Esophagus muscularis mucosa (tissue), 4 donors: ENCODE data around the gene ATP1A4. TPM values are rescaled to one million over a fixed set of nuclear protein-coding genes. Genes with fewer than 3 reads are reported as not detected.

ENCODE experiments used
- DNase-seq: peaks from one replicate; pipeline ENCODE4 v3.0.0-alpha.2; 2017; ENCODE audit errors: extremely low spot score
- H3K27ac ChIP-seq, 4 donors: fragments of 200-600 bp; sonication (generic); replicated peaks in 1 of 4; 1 replicate in 3 of 4; 2 replicates in 1 of 4; pipeline ENCODE4 v1.5.1; 2016 to 2019; ENCODE audit warnings: mild to moderate bottlenecking in 1 of 4
- H3K27me3 ChIP-seq, 4 donors: fragments of 200-600 bp; sonication (generic); one replicate each; pipeline versions ENCODE4 v1.5.1 to v1.6.0; 2016 to 2019
- H3K36me3 ChIP-seq, 4 donors: fragments of 200-600 bp; sonication (generic); one replicate each; pipeline ENCODE4 v1.5.1; 2016 to 2019
- H3K4me1 ChIP-seq, 4 donors: fragments of 200-600 bp; sonication (generic); one replicate each; pipeline ENCODE4 v1.5.1; 2016 to 2019
- H3K4me3 ChIP-seq, 4 donors: fragments of 200-600 bp; sonication (generic); 1 replicate in 2 of 4; 2 replicates in 2 of 4; pipeline ENCODE4 v1.5.1; 2016 to 2019; ENCODE audit warnings: mild to moderate bottlenecking in 4 of 4, moderate library complexity in 1 of 4
- H3K9me3 ChIP-seq, 4 donors: fragments of 200-600 bp; sonication (generic); 1 replicate in 3 of 4; 2 replicates in 1 of 4; pipeline ENCODE4 v1.5.1; 2016 to 2019
- EP300 ChIP-seq: sonication (generic); formaldehyde crosslinking; IDR thresholded peaks from one replicate; pipeline ENCODE4 v1.6.1; 2017; ENCODE audit warnings: antibody characterized with exemption
- POLR2A ChIP-seq: fragments of 450-650 bp; IDR thresholded peaks from one replicate; pipeline ENCODE4 v1.6.1; 2017; ENCODE audit warnings: antibody characterized with exemption, moderate library complexity, mild to moderate bottlenecking, low read depth
- POLR2AphosphoS5 ChIP-seq, 2 donors: sonication (generic); formaldehyde crosslinking; IDR thresholded peaks; one replicate each; pipeline ENCODE4 v1.6.1; 2017; ENCODE audit warnings: antibody characterized with exemption in 2 of 2
- WGBS: methylation state at CpG from one replicate; pipeline ENCODE4 v1.1.5; 2018; 5-methylcytosine and 5-hydroxymethylcytosine counted together
- intact Hi-C: fragments of 100-400 bp; cut with DNase I; formaldehyde crosslinking; loops from one replicate; pipeline ENCODE4 v1.15.1; 2023
- total RNA-seq, 4 donors: library from RNA; depleted of rRNA; stranded (reverse); fragments of >200 nt; gene quantifications; one replicate each; pipeline versions ENCODE4 v1.1.0 to v1.2.1, GENCODE V29; 2016
- TF ChIP-seq, protein P1 (sequence below), 3 experiments: fragments of 200-600 bp in 2 of 3; fragments of 450-650 bp in 1 of 3; sonication (generic) in 2 of 3; IDR thresholded peaks; one replicate each; pipeline ENCODE4 v1.5.1; 2017 to 2019; ENCODE audit warnings: antibody characterized with exemption in 3 of 3, mild to moderate bottlenecking in 2 of 3, moderate library complexity in 1 of 3

The ATP1A4 gene
- total RNA-seq, 4 donors from 2014 or later: 0.17 to 2.1 (median 0.98) TPM; not detected in 1

DNA sequence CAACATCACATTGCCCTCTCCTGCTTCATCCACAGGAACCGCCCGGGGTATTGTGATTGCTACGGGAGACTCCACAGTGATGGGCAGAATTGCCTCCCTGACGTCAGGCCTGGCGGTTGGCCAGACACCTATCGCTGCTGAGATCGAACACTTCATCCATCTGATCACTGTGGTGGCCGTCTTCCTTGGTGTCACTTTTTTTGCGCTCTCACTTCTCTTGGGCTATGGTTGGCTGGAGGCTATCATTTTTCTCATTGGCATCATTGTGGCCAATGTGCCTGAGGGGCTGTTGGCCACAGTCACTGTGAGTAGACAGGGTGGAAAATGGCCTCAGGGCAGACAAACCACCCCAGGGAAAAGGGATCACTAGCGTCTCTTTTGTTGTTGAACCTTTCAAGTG, 12.7 kb downstream of the ATP1A4 start:
- no peak overlapping the region for H3K4me3 ChIP-seq
- 82% methylated on average over 10 of the region's 10 CpGs for WGBS
- H3K4me1 ChIP-seq: no peaks in the 10 kb centered on the region
- TF ChIP-seq EP300 (no peak), POLR2A (no peak), POLR2AphosphoS5 (IDR thresholded peaks at IDR 0.05) (no peak)
- TF ChIP-seq, protein P1, sequence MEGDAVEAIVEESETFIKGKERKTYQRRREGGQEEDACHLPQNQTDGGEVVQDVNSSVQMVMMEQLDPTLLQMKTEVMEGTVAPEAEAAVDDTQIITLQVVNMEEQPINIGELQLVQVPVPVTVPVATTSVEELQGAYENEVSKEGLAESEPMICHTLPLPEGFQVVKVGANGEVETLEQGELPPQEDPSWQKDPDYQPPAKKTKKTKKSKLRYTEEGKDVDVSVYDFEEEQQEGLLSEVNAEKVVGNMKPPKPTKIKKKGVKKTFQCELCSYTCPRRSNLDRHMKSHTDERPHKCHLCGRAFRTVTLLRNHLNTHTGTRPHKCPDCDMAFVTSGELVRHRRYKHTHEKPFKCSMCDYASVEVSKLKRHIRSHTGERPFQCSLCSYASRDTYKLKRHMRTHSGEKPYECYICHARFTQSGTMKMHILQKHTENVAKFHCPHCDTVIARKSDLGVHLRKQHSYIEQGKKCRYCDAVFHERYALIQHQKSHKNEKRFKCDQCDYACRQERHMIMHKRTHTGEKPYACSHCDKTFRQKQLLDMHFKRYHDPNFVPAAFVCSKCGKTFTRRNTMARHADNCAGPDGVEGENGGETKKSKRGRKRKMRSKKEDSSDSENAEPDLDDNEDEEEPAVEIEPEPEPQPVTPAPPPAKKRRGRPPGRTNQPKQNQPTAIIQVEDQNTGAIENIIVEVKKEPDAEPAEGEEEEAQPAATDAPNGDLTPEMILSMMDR (IDR thresholded peaks at IDR 0.05): no peak
- intact Hi-C loops: no loop called here
- H3K9me3 ChIP-seq: no peaks in the 10 kb centered on the region
- no peak overlapping the region for H3K27ac ChIP-seq
- no peak for DNase-seq
- no peaks in the 10 kb centered on the region for H3K27me3 ChIP-seq
- H3K36me3 ChIP-seq: no peaks in the 10 kb centered on the region

DNA sequence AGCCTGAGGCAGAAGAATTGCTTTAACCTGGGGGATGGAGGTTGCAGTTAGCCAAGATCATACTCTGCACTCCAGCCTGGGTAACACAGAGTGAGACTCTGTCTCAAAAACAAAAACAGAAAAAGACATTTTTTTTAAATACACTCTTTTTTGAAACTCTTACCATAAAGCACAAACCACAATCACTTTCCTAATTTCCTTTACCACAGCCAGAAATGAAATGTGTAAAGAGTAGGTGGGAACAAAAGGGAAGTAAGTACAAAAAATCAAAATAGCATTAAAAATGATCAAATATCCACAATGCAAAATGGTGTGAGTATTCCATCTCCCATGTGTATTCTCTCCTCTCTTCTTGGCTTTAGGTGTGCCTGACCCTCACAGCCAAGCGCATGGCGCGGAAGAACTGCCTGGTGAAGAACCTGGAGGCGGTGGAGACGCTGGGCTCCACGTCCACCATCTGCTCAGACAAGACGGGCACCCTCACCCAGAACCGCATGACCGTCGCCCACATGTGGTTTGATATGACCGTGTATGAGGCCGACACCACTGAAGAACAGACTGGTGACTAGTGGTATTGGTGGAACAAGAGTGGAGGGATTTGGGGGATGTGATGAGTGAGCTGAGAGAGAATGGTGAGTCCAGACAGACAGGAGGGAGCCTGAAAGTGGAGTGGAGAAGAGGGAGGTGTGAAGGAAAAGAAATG, 14.9 kb downstream of the ATP1A4 start:
- no peak for TF ChIP-seq EP300
- TF ChIP-seq, protein P1 (IDR thresholded peaks at IDR 0.05): no peak
- TF ChIP-seq POLR2AphosphoS5 (IDR thresholded peaks at IDR 0.05): no peak
- TF ChIP-seq POLR2A: no peak
- 90% methylated on average over 12 of the region's 12 CpGs for WGBS
- intact Hi-C loops: no loop called here
- Histone ChIP-seq H3K27me3 (no peaks in the 10 kb centered on the region), H3K9me3 (no peaks in the 10 kb centered on the region), H3K4me3 (no peak overlapping the region), H3K27ac (no peak overlapping the region), H3K4me1 (no peaks in the 10 kb centered on the region), H3K36me3 (no peaks in the 10 kb centered on the region)
- DNase-seq: no peak

DNA sequence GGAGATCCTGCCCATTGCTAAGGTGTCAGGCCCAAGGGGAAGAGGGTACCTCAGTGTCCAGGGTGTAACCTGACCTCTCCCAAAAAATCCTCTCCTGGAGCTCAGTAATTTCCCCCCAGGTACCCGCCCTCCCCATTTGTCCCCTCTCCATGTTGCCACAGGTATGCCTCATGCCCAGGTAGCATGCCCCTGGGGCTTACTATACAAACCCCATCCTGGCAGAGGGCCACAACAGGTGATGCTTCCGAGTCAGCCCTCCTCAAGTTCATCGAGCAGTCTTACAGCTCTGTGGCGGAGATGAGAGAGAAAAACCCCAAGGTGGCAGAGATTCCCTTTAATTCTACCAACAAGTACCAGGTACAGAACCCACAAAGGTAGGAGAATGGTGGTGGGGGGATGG, 15.7 kb downstream of the ATP1A4 start:
- Histone ChIP-seq H3K4me3 (no peak overlapping the region), H3K27me3 (no peaks in the 10 kb centered on the region), H3K27ac (no peak overlapping the region), H3K36me3 (no peaks in the 10 kb centered on the region), H3K4me1 (no peaks in the 10 kb centered on the region), H3K9me3 (no peaks in the 10 kb centered on the region)
- WGBS: 90% methylated on average over 4 of the region's 4 CpGs
- intact Hi-C loops: no loop called here
- DNase-seq: no peak
- TF ChIP-seq POLR2A (no peak), POLR2AphosphoS5 (IDR thresholded peaks at IDR 0.05) (no peak), EP300 (no peak)
- TF ChIP-seq, protein P1 (IDR thresholded peaks at IDR 0.05): no peak

DNA sequence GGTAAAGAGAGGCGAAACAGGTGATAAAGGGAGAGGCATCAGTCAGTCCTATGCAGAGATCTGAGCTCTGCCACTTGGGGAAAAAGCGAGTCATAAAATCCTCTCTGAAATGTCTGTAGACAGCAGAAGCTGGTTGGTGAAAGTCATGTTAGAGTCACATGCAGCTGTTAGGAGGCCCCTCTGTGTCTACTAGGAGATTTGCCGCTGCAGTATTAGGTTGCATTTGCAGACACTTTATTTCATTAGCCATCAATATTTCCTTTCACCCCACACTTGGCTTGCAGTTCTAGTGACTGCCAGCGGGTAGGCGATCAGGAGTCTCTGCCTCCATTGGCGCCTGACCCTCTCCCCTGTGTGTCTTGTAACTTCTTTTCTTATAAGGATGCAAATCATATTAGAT, 16.2 kb downstream of the ATP1A4 start:
- Histone ChIP-seq H3K27me3 (no peaks in the 10 kb centered on the region), H3K27ac (no peak overlapping the region), H3K4me1 (no peaks in the 10 kb centered on the region), H3K9me3 (no peaks in the 10 kb centered on the region), H3K36me3 (no peaks in the 10 kb centered on the region), H3K4me3 (no peak overlapping the region)
- no peak for DNase-seq
- TF ChIP-seq POLR2AphosphoS5 (IDR thresholded peaks at IDR 0.05): no peak
- no peak for TF ChIP-seq POLR2A
- TF ChIP-seq EP300: no peak
- TF ChIP-seq, protein P1 (IDR thresholded peaks at IDR 0.05): no peak
- WGBS: 93% methylated on average over 6 of the region's 6 CpGs
- intact Hi-C loops: no loop called here

DNA sequence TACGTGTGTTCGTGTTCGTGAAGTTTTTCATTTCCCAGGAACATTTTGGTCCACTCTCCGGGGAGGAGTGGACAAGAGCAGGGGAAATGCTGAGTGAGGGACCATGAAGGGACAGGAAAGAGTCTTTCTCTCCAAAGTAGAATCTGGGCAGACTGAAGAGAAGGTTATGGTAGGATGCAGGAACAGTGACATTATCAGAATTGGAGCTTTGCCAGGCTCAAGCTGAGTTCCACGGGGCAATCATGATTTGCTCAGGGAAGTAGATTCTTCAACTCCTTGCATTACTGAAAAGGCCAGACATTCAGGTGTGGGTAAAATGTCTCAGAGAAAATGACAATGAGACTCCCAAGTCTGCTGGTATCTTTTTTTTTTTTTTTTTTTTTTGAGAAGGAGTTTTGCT, 16.6 kb downstream of the ATP1A4 start:
- no peak overlapping the region for H3K4me3 ChIP-seq
- H3K27me3 ChIP-seq: no peaks in the 10 kb centered on the region
- no peak for TF ChIP-seq POLR2A
- TF ChIP-seq POLR2AphosphoS5 (IDR thresholded peaks at IDR 0.05): no peak
- TF ChIP-seq, protein P1 (IDR thresholded peaks at IDR 0.05): no peak
- TF ChIP-seq EP300: no peak
- no peak for DNase-seq
- intact Hi-C loops: no loop called here
- H3K27ac ChIP-seq: no peak overlapping the region
- H3K9me3 ChIP-seq: no peaks in the 10 kb centered on the region
- no peaks in the 10 kb centered on the region for H3K4me1 ChIP-seq
- 79% methylated on average over 5 of the region's 5 CpGs for WGBS
- no peaks in the 10 kb centered on the region for H3K36me3 ChIP-seq
